ENCODE measurements around the gene MAP3K5.
"Not testable (repeated sequence)": the region's sequence is repeated elsewhere in the genome, so short reads cannot be mapped to it uniquely, and the experiment has no call there.

Gene MAP3K5

GRCh38 chr6:136720045-136720770 lies 72.1 kb downstream of the MAP3K5 start:
- no peak for DNase-seq

GRCh38 chr6:136719280-136720044 lies 72.8 kb downstream of the MAP3K5 start:
- no peak for DNase-seq

GRCh38 chr6:136718476-136718875 lies 73.8 kb downstream of the MAP3K5 start:
- no peak for DNase-seq

GRCh38 chr6:136717716-136717990 lies 74.6 kb downstream of the MAP3K5 start:
- no peak for DNase-seq

GRCh38 chr6:136716917-136717715 lies 75.2 kb downstream of the MAP3K5 start:
- DNase-seq, result no peak

- DNase-seq, result not testable (repeated sequence)
These were observed 79.6 kb downstream of the MAP3K5 start for GRCh38 chr6:136712642-136713041.

- no peak for DNase-seq
These were observed 80.6 kb downstream of the MAP3K5 start for GRCh38 chr6:136711644-136712043.

- no peak for DNase-seq
These were observed 81.3 kb downstream of the MAP3K5 start for GRCh38 chr6:136710877-136711552.

GRCh38 chr6:136709429-136709828 lies 82.8 kb downstream of the MAP3K5 start:
- DNase-seq, result no peak

GRCh38 chr6:136706430-136706829 lies 85.8 kb downstream of the MAP3K5 start:
- DNase-seq, result no peak

- DNase-seq, result no peak
These were observed 88.9 kb downstream of the MAP3K5 start for GRCh38 chr6:136703331-136703865.

- no peak for DNase-seq
These were observed 91.2 kb downstream of the MAP3K5 start for GRCh38 chr6:136701045-136701444.

- no peak for DNase-seq
These were observed 92.9 kb downstream of the MAP3K5 start for GRCh38 chr6:136699358-136699757.

GRCh38 chr6:136696783-136697364 lies 95.4 kb downstream of the MAP3K5 start:
- DNase-seq, result no peak

- no peak for DNase-seq
These were observed 96.0 kb downstream of the MAP3K5 start for GRCh38 chr6:136696238-136696637.

- DNase-seq, result no peak
These were observed 96.9 kb downstream of the MAP3K5 start for GRCh38 chr6:136695412-136695811.

GRCh38 chr6:136693090-136693489 lies 99.2 kb downstream of the MAP3K5 start:
- DNase-seq, result no peak

GRCh38 chr6:136687894-136688293 lies 104.4 kb downstream of the MAP3K5 start:
- not testable (repeated sequence) for DNase-seq

- DNase-seq, result no peak
These were observed 106.7 kb downstream of the MAP3K5 start for GRCh38 chr6:136685540-136686108.

GRCh38 chr6:136684466-136684865 lies 107.8 kb downstream of the MAP3K5 start:
- DNase-seq, result no peak

- DNase-seq, result no peak
These were observed 108.9 kb downstream of the MAP3K5 start for GRCh38 chr6:136683209-136683941.

Data from stimulated activated CD4-positive, alpha-beta T cell treated with anti-CD3 and anti-CD28 coated beads, Interleukin-1b, Interleukin-23, amount 100 ng/mL, for 48 hours (primary cell).